ENCODE results near the gene ACOT11. TPM values are rescaled to one million over a fixed set of nuclear protein-coding genes. Genes with fewer than 3 reads are reported as not detected.

The ACOT11 gene
- total RNA-seq, 3 donors from 2014 or later = 0.25 to 0.35 (median 0.34) TPM

DNA sequence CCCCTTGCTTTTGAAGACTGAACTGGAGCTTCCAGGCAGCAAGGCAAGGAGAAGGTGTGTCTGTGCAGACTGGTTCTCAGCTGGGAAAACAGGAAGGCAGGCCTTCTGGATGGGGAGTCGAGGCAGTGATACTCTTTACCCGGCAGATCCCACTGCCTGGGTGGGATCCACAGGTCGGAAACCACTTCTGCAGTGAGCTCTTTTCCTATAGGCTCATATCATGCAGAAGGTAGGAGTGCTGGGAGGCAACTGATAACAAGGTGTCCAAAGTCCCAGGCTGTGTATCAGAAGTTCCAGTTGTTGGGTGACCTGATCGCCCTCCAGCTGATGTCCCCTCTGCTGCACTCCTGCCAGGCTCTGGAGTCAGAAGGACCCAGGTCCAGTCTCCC is 17.1 kb downstream of the ACOT11 start:
- Mint-ChIP-seq H3K9me3 (no peaks in the 10 kb centered on the region), H3K36me3 (ENCODE audit: insufficient read depth) (no peaks in the 10 kb centered on the region), H3K4me3 (no peak overlapping the region), H3K27me3 (ENCODE audit: low read depth) (no peaks in the 10 kb centered on the region), H3K4me1 (ENCODE audit: low read depth) (peaks cover 3% of the 10 kb centered on the region)
- ATAC-seq (no peak), DNase-seq (no peak)

DNA sequence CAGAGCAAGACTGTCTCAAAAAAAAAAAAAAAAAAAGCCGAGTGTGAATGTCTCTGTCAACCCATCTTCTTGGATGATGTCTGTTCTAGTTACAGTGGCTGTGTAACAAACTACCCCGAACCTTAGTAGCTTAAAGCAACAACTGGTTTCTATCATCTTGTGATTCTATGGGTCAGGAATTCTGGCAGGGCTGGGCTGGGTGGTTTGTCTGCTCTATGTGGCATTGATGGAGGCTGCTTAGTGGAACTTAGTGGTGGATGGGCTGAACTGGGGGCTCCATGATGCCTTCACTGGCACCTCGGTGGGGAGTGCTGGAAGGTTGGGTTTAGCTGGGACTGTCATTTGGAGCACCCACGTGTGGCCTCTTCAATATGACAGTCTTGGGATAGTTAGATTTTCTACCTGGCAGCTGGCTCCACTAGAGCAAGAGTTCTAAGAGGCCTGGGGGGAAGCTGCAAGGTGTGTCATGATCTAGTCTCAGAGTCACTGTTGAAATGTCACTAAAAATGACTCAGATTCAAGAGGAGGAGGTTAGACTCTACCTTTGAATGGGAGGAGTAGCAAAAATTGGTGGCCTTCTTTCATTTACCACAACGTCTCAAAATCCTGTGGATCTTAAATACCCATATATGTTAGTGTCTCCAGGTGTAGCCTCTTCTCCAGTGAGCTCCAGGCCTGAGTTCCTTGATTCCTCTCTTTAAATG is 18.6 kb downstream of the ACOT11 start:
- DNase-seq = no peak
- H3K9me3 Mint-ChIP-seq = no peaks in the 10 kb centered on the region
- peaks cover 3% of the 10 kb centered on the region for H3K4me1 Mint-ChIP-seq (ENCODE audit: low read depth)
- no peak overlapping the region for H3K4me3 Mint-ChIP-seq
- H3K27me3 Mint-ChIP-seq (ENCODE audit: low read depth) = no peaks in the 10 kb centered on the region
- no peak for ATAC-seq
- no peaks in the 10 kb centered on the region for H3K36me3 Mint-ChIP-seq (ENCODE audit: insufficient read depth)

- Mint-ChIP-seq H3K4me1 (ENCODE audit: low read depth) (peaks cover 3% of the 10 kb centered on the region), H3K27me3 (ENCODE audit: low read depth) (no peaks in the 10 kb centered on the region), H3K36me3 (ENCODE audit: insufficient read depth) (no peaks in the 10 kb centered on the region), H3K4me3 (no peak overlapping the region), H3K9me3 (no peaks in the 10 kb centered on the region)
- DNase-seq (no peak), ATAC-seq (no peak)
These were observed 19.9 kb downstream of the ACOT11 start for GRCh38 chr1:54567961-54568360.

- no peak for DNase-seq
- H3K4me1 Mint-ChIP-seq (ENCODE audit: low read depth) = peaks cover 2% of the 10 kb centered on the region
- no peaks in the 10 kb centered on the region for H3K9me3 Mint-ChIP-seq
These were observed 21.3 kb downstream of the ACOT11 start for GRCh38 chr1:54569339-54569738.

DNA sequence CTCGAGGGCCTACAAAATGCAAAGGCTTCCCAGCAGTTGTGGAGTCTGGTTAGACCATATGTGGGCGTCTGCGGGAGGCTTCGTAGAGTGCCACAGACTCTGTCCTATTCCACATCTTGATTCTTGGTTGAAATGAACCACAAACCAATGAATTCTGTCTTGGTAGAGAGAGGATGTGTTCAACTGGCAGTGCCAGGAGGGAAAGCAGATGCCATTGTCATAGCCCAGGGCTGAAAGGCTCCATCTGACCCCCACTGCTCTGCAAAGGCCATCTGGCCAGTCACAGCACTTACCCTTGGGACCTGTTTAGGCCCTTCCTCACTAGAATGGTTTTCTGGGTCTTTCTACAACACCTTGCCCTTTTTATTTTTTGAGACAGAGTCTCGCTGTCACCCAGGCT is 22.1 kb downstream of the ACOT11 start:
- no peak for ATAC-seq
- Mint-ChIP-seq H3K36me3 (ENCODE audit: insufficient read depth) (no peaks in the 10 kb centered on the region), H3K4me3 (no peak overlapping the region), H3K4me1 (ENCODE audit: low read depth) (no peaks in the 10 kb centered on the region), H3K9me3 (no peaks in the 10 kb centered on the region), H3K27me3 (ENCODE audit: low read depth) (no peaks in the 10 kb centered on the region)
- DNase-seq = no peak

More at GRCh38 chr1:54569339-54569738, 21.3 kb downstream of the ACOT11 start:
- Mint-ChIP-seq H3K36me3 (ENCODE audit: insufficient read depth) (no peaks in the 10 kb centered on the region), H3K4me3 (no peak overlapping the region), H3K27me3 (ENCODE audit: low read depth) (no peaks in the 10 kb centered on the region)
- no peak for ATAC-seq

- Mint-ChIP-seq H3K4me1 (ENCODE audit: low read depth) (no peaks in the 10 kb centered on the region), H3K9me3 (no peaks in the 10 kb centered on the region), H3K36me3 (ENCODE audit: insufficient read depth) (no peaks in the 10 kb centered on the region), H3K27me3 (ENCODE audit: low read depth) (no peaks in the 10 kb centered on the region), H3K4me3 (no peak overlapping the region)
- ATAC-seq = no peak
- DNase-seq = no peak
These were observed 23.3 kb downstream of the ACOT11 start for GRCh38 chr1:54571326-54571725.

GRCh38 chr1:54571803-54572541 is 23.9 kb downstream of the ACOT11 start:
- H3K36me3 Mint-ChIP-seq (ENCODE audit: insufficient read depth) = no peaks in the 10 kb centered on the region
- H3K9me3 Mint-ChIP-seq = no peaks in the 10 kb centered on the region
- no peaks in the 10 kb centered on the region for H3K27me3 Mint-ChIP-seq (ENCODE audit: low read depth)
- no peaks in the 10 kb centered on the region for H3K4me1 Mint-ChIP-seq (ENCODE audit: low read depth)
- ATAC-seq (no peak), DNase-seq (no peak)
- no peak overlapping the region for H3K4me3 Mint-ChIP-seq

DNA sequence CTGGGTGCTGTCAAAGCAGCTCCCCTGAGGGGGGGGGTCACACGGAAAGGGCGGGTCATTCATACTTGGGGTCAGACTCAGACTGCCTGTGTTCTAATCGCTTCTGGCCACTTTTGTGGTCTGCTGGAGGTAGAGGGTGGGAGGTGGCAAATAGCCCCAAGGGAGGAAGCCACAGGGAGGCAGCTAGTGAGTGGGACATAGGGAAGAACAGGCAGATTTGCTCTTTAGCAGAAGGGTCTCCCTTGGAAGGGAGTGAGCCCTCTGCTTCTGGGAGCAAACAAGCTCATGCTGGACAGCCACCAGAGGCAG is 24.5 kb downstream of the ACOT11 start:
- ATAC-seq (no peak), DNase-seq (no peak)
- no peaks in the 10 kb centered on the region for H3K36me3 Mint-ChIP-seq (ENCODE audit: insufficient read depth)
- no peaks in the 10 kb centered on the region for H3K4me1 Mint-ChIP-seq (ENCODE audit: low read depth)
- H3K4me3 Mint-ChIP-seq = no peak overlapping the region
- H3K9me3 Mint-ChIP-seq = no peaks in the 10 kb centered on the region
- no peaks in the 10 kb centered on the region for H3K27me3 Mint-ChIP-seq (ENCODE audit: low read depth)

- ATAC-seq = no peak
- Mint-ChIP-seq H3K9me3 (no peaks in the 10 kb centered on the region), H3K4me3 (no peak overlapping the region), H3K36me3 (ENCODE audit: insufficient read depth) (no peaks in the 10 kb centered on the region), H3K4me1 (ENCODE audit: low read depth) (no peaks in the 10 kb centered on the region), H3K27me3 (ENCODE audit: low read depth) (no peaks in the 10 kb centered on the region)
- no peak for DNase-seq
These were observed 26.2 kb downstream of the ACOT11 start for GRCh38 chr1:54574158-54574778.

GRCh38 chr1:54575161-54575560 is 27.1 kb downstream of the ACOT11 start:
- Mint-ChIP-seq H3K27me3 (ENCODE audit: low read depth) (no peaks in the 10 kb centered on the region), H3K36me3 (ENCODE audit: insufficient read depth) (no peaks in the 10 kb centered on the region), H3K9me3 (no peaks in the 10 kb centered on the region), H3K4me3 (no peak overlapping the region), H3K4me1 (ENCODE audit: low read depth) (no peaks in the 10 kb centered on the region)
- DNase-seq (no peak), ATAC-seq (no peak)

GRCh38 chr1:54575605-54576290 is 27.7 kb downstream of the ACOT11 start:
- DNase-seq = no peak
- Mint-ChIP-seq H3K4me3 (no peak overlapping the region), H3K9me3 (no peaks in the 10 kb centered on the region), H3K36me3 (ENCODE audit: insufficient read depth) (no peaks in the 10 kb centered on the region), H3K27me3 (ENCODE audit: low read depth) (no peaks in the 10 kb centered on the region), H3K4me1 (ENCODE audit: low read depth) (no peaks in the 10 kb centered on the region)
- no peak for ATAC-seq

DNA sequence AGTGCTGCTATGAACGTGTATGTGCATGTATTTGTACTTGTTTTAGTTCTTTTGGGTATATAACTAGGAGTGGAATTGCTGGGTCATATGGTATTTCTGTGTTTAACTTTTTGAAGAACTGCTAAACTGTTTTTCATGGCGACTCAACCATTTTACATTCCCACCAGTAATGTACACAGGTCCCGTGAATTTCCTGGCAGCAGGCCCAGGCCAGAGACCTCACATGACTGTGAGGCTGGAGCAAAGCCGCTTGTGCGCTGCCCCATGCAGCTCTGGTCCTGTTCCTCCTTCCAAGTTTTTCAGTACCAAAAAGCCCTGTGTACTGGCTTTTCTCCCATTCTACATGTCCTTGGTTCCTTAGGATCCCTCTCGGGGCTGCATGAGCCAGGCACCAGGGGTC is 29.6 kb downstream of the ACOT11 start:
- Mint-ChIP-seq H3K9me3 (no peaks in the 10 kb centered on the region), H3K4me3 (no peak overlapping the region), H3K27me3 (ENCODE audit: low read depth) (no peaks in the 10 kb centered on the region), H3K36me3 (ENCODE audit: insufficient read depth) (no peaks in the 10 kb centered on the region), H3K4me1 (ENCODE audit: low read depth) (no peaks in the 10 kb centered on the region)
- ATAC-seq (no peak), DNase-seq (no peak)

GRCh38 chr1:54579337-54579781 is 31.3 kb downstream of the ACOT11 start:
- ATAC-seq (no peak), DNase-seq (no peak)
- Mint-ChIP-seq H3K9me3 (no peaks in the 10 kb centered on the region), H3K4me1 (ENCODE audit: low read depth) (no peaks in the 10 kb centered on the region), H3K4me3 (no peak overlapping the region), H3K27me3 (ENCODE audit: low read depth) (no peaks in the 10 kb centered on the region), H3K36me3 (ENCODE audit: insufficient read depth) (no peaks in the 10 kb centered on the region)

DNA sequence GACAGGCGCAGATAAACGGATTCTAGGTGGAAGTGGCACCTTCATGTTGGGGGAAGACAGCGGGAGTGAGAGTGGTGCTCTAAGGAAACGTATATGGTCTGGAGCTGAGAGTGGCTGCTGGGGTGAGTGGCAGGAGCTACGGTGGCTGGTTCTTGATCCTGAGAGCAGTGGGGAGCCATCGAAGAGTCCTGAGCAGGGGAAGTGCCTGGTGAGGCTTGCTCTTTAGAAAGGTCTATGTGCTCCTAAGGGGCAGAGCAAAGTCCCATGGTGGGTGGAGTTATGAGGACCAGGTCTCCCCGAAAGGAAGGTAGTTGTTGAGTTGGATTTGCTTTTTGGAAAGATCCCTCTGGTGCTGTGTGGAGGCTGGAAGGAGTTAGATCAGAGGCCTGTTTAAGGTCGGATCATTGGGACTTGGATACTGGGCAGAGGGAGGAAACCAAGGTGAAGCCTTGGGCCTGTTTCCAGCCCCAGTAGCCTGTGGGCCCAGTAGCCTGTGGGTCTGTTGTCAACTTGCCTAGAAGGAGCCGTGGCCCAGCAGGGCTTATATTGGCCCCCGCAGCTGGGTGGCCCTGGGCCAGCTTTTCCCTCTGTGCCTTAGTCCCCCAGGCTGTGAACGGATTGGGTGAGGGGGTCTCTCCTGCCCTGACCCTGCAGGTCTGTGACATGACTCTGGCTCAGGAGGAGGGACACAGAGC is 33.0 kb downstream of the ACOT11 start:
- ATAC-seq (no peak), DNase-seq (no peak)
- no peaks in the 10 kb centered on the region for H3K27me3 Mint-ChIP-seq (ENCODE audit: low read depth)
- H3K4me1 Mint-ChIP-seq (ENCODE audit: low read depth) = no peaks in the 10 kb centered on the region
- no peaks in the 10 kb centered on the region for H3K36me3 Mint-ChIP-seq (ENCODE audit: insufficient read depth)
- H3K4me3 Mint-ChIP-seq = no peak overlapping the region
- H3K9me3 Mint-ChIP-seq = no peaks in the 10 kb centered on the region
